ENCODE data around the gene EEF2KMT.
"Not testable (repeated sequence)": the region's sequence is repeated elsewhere in the genome, so short reads cannot be mapped to it uniquely, and the experiment has no call there.

The EEF2KMT gene

DNA sequence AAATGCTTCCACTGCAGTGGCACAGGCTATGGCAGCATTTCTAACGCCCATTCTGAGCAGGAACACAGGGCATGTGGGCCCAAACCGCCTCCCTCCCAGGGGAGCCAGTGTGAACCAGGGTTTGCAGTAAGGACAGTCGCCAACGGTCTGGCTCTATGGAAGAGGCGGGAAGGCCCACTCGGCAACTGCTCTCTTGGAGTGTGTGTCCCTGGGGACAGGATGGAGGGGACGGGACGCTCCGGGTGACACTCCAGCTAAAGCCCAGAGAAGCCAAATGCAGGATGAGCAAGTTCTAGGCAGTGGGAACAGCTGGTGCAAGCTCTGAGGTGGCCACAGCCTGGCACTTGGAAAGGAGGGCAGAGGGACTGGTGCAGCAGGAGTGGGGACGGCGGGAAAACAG lies 3.8 kb downstream of the EEF2KMT start:
- not testable (repeated sequence) for DNase-seq

- not testable (repeated sequence) for DNase-seq
Observed at GRCh38 chr16:5093081-5093480, 4.5 kb downstream of the EEF2KMT start.

- not testable (repeated sequence) for DNase-seq
Observed at GRCh38 chr16:5090592-5090991, 7.0 kb downstream of the EEF2KMT start.

DNA sequence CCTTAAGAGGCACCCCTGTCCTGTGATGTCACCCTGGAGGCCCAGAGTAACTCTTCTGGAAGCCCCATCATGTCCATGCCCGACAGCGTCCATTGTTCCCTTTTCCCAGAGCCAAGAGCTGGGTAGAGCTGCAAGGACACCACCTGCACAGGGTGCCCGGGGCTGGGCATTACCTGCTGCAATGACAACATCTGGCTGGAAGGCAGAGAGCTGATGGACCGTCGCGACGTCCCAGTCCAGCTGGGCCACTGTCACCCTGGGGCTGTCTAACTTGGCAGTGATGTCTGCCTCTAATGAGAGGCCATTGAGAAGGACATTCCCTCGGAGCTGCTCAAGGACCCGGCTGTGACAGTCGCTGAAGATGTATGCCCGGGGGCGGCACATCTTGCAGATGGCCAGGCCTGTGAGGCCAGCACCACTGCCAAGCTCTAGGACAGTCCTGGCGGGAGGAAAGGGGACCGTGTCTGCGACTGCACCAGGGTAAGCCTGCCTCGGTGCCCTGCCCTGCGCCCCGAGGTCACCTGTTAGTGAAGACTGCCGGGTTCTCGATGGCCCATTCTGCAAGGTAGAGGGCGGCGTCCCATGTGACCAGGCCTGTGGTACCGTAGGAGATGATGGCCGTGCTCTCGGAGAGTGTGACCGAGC lies 7.6 kb downstream of the EEF2KMT start:
- DNase-seq, result not testable (repeated sequence)

DNA sequence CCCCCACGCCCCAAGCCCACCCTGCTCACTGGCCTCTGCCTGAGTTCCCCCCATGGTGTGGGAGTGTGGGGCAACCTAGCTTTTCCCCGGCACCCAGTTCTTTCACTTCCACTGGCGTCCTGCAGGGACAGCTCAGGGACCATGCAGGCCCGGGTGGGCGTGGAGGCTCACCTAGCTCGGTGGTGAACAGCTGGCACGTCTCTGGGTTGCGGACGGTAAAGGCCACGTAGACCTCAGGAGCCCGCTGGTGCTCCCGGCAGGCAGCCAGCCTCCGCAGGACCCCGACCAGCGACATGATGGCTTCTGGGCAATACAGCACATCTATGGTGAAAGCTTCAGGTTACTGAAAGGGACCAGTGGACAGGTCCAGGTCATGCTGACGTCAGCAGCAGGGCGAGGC lies 8.7 kb downstream of the EEF2KMT start:
- DNase-seq, result not testable (repeated sequence)

GRCh38 chr16:5088086-5088790 lies 9.4 kb downstream of the EEF2KMT start:
- not testable (repeated sequence) for DNase-seq

DNA sequence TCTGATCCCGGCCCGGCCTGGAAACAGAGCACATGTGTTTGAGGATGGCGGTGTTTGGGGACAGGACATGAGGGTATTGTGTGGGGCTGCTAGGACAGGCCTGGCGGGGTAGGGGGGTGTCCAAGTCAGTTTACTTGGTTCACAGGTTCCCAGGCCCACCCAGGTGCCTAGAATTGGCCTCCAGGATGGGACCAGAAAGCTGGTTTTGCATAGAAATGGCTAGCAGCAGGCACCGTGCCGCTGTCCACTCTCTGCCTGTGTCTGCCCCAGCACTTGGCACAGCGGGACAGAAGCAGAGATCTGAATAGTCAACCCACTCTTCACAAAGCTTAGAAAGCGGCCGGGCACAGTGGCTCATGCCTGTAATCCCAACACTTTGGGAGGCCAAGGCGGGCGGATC lies 11.9 kb downstream of the EEF2KMT start:
- DNase-seq, result not testable (repeated sequence)

DNA sequence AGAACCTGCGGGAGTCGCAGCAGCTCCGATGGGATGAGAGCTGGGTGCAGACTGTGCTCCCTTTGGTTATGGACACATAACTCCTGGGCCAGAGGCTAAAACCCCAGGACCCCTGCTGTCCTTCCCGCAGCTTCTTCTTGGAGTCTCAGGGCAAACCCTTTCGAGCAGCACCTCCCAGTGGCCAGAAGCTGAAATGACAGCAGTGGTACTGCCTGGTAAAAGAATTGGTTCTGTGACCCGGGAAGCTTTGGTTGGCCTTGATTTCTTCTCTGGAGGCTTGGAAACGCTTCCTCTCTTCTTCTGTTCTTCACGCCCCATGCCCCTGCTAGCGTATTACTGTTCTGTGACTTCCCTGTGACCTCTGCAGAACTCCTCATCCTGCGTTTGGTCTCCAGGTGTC lies 12.8 kb downstream of the EEF2KMT start:
- peak; percentile 51 for DNase-seq

DNA sequence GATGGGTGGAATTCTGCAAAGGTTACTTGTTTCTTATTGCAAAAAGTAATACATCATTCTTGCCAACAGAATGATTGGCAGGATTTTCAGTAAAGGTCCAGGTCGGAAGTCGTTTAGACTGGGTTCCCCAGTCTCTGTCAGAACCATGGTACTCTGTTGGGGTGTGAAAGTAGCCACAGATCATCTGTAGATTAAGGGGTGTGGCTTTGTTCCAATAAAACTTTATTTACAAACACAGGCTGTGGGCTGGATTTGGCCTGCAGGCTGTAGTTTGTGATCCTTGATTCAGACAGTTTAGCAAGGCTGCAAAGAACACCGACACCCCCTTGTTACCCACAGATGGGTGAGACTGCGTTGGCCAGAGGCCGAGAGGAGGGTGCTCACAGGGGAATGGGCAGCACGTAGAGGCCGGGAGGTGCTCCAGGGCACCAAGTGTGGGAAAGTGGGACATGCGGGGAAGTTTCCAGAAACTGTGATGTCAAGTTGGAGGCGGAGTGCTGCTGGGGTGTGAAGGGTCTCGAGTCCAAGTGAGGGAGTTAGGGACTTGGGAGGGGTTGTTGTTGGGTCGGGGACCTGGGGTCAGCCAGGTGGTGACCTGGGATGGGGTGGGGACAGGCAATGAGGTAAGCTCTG lies 13.4 kb downstream of the EEF2KMT start:
- DNase-seq, result not testable (repeated sequence)

- not testable (repeated sequence) for DNase-seq
Observed at GRCh38 chr16:5083646-5084045, 13.9 kb downstream of the EEF2KMT start.

DNA sequence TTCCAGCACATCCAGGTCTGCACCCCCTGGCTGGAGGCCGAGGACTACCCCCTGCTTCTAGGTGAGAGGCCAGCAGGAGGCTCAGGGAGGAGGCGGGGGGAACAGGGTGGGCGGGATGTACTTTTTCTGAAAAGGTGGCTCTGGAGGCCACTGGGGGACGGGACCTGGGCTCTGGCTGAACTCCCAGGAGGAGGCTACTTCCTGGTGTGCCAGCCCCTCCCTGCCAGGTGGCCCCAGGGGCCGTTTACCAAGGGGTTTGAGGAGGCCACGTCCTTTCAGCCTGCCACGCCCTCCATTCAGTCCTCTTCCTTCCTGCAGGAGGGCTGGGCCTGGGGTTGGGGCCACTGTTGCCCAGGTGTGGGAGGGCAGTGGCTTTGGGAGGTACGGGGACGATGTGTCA lies 16.6 kb downstream of the EEF2KMT start:
- DNase-seq, result not testable (repeated sequence)

GRCh38 chr16:5080461-5080860 lies 17.1 kb downstream of the EEF2KMT start:
- not testable (repeated sequence) for DNase-seq

- no peak for DNase-seq
Observed at GRCh38 chr16:5078626-5079025, 19.0 kb downstream of the EEF2KMT start.

DNA sequence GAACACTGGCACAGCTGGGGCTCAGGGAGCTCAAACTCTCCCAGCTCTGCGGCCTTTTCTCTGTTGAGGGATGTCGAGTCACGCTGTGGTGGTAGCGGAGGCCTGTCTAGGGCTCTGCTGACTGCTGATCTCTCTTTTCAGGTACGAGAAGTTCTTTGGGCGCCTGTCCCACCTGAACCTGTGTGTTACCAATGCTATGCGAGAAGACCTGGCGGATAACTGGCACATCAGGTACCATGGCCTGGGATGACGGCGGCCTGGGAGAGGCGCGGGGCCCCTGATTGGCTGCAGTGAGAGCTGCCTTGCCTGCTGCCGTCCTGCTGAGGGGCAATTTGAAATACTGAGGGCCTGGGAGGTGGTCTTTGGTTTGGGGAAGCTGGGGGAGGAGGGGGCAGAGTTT lies 20.3 kb downstream of the EEF2KMT start:
- no peak for DNase-seq

- no peak for DNase-seq
Observed at GRCh38 chr16:5075637-5076036, 22.0 kb downstream of the EEF2KMT start.

DNA sequence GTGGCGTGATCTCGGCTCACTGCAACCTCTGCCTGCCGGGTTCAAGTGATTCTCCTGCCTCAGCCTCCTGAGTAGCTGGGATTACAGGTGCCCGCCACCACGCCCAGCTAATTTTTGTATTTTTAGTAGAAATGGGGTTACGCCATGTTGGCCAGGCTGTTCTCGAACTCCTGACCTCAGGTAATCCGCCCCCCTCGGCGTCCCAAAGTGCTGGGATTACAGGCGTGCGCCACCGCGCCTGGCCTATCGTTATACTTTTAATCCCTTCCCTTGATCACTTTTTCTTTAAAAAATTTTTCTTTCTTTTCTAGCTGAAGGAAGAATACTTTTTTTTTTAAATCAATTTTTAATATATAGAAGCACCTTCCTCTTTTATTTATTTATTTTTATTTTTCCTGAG lies 23.8 kb downstream of the EEF2KMT start:
- DNase-seq, result not testable (repeated sequence)

GRCh38 chr16:5073279-5073629 lies 24.3 kb downstream of the EEF2KMT start:
- no peak for DNase-seq

DNA sequence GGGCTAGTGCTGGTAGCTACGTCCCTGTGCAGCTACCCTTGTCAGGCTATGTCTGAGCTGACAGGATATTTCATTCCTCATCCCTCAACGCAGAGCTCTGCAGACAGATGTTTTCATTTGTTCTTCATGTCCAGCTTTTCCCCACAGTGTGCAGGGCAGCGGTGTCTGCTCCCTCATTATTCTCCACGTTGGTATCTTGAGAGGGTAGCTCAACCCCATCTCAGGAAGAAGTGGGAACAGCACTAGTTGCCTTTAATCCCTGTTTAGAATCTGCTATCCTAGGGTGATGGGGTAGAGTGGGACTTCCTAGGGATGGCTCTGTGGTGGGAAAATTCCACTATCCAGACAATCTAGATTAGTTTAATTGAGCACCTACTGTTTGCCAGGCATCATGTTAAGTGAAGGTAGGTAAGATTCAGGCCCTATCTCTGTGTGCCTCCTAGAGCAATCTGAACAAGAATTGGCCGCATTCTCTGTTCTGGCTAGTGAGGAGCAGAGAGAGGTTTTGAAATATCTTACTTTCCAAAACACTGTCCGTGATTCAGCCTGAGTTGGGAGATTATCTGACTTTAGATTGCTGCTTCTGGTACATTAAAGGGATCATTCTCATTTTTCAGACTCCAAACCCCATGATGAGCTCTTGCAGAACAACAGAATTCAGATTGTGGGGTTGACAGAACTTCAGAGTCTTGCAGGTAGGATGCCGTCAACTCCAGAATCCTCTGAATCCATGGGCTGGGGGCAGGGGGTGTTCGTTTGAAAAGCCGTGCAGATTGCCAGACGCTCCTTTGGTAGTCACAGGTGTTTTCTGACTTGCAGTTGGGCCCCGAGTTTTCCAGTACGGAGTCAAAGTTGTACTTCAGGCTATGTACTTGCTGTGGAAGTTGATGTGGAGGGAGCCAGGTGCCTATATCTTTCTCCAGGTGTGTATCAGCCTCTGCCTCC lies 25.0 kb downstream of the EEF2KMT start:
- DNase-seq, result no peak

GRCh38 chr16:5071681-5072333 lies 25.8 kb downstream of the EEF2KMT start, which contains the start of gene ALG1:
ALG1 (plus strand) TSS chr16:5071843; CDS start chr16:5071850, 7 bp downstream.
- DNase-seq, result peak; percentile 91

DNA sequence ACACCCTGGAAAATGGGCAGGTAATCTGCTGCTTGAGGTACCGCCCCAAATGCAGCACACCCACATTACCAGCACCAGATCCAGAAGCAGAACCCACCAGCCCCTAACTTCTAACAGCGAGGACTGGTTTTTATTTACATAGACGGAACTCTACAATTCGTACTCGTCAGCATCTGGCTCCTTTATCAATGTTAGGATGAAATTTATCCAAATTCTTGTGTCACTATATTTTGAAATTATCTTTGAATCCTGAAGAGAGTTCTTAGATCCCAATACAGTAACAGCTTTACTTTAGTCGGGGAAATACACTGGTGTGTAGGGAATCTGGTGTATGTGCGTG lies 26.3 kb downstream of the EEF2KMT start:
- no peak for DNase-seq

DNA sequence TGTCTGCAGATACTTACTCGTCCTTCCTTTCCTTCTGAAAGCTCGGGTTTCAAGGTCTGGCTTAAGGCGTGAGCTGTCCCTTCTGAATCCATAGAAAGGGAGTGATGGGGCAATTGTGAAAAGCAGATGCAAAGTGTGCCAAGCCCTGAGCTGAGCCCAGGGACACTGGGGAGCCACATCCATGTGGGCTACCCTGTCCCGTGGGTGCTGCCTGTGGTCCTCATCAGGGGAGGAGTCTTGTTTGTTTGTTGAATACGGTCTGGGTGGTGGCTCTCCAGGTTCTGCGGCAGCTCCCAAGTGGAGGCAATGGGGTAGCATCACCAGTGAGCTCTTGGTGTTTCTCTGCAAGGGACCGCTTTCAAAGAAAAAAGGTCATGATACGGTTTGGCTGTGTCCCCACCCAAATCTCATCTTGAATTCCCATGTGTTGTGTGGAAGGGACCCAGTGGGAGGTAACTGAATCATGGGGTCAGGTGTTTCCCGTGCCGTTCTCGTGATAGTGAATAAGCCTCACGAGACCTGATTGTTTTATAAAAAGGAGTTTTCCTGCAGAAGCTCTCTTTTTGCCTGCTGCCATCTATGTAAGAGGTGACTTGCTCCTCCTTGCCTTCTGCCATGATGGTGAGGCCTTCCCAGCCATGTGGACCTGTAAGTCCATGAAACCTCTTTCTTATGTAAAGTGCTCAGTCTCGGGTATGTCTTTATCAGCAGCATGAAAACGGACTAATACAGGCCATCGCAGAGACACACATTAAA lies 27.0 kb downstream of the EEF2KMT start:
- no peak for DNase-seq

DNA sequence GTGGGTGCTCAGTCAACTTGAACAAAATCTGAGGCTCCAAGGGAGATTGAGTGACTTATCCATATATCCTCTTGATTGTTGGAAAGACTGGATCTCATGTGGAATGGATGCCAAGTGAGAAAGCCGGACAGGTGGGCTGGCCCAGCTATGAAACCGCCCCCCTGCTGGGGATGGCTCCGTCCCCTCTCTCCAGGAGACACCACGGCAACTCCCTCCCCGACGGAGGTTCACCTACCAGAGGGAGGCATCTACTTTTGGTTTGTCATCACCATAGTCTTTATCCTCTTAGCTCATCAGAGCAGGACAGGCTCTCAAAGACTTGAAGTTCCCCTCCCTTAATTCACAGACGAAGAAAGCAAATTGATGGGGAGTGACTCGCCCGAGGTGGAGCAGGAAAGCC lies 27.7 kb downstream of the EEF2KMT start:
- no peak for DNase-seq
